Measurements from ENCODE around the gene CD82. TPM values are rescaled to one million over a fixed set of nuclear protein-coding genes. Genes with fewer than 3 reads are reported as not detected.

Gene CD82
- total and polyA plus RNA-seq, 12 donors = 18.5 to 70.4 (median 35.2) TPM

DNA sequence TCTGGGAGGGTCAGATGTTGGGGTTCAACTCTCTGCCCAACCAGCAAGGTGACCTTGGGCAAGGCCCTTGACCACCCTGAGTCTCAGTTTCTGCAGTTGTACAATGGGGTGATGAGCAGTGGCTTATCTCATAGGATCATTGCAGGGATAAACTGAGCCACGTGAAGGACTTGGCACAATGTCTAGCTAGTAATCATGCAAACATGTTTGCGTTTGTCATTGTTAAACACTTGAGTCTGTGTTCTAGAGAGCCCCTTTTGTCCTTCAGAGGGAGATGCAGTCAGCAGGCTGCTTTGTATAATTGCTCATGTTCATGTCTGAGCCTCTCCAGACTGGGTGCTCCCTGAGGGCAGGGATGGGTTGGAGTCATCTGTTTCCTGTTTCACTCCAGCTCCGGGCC lies 15.8 kb downstream of the CD82 start:
- DNase-seq (no peak), ATAC-seq (no peak)
- Histone ChIP-seq H3K27ac (peak overlapping the region in 5 of 10 donors; percentile 48 to 73 (median 58)), H3K4me3 (no peak overlapping the region), H3K4me1 (peaks cover 5 to 81% (median 55%) of the 10 kb centered on the region in 9 donors), H3K9me3 (peaks cover 0 to 9% (median 0%) of the 10 kb centered on the region in 11 donors), H3K36me3 (peaks cover 0 to 3% (median 0%) of the 10 kb centered on the region in 9 donors), H3K27me3 (no peaks in the 10 kb centered on the region)
- intact Hi-C loops (cut with DNase I) = no loop called here
- WGBS, 2 donors = 76 to 84% methylated on average over 3 of the region's 3 CpGs
- TF ChIP-seq CTCF (IDR thresholded peaks at IDR 0.05) = no peak

- ATAC-seq = peak in 4 of 8 donors; percentile 8 to 42 (median 34)
- Histone ChIP-seq H3K36me3 (peaks cover 0 to 11% (median 0%) of the 10 kb centered on the region in 9 donors), H3K27me3 (no peaks in the 10 kb centered on the region), H3K9me3 (peaks cover 0 to 9% (median 0%) of the 10 kb centered on the region in 11 donors), H3K27ac (peak overlapping the region in 8 of 10 donors; percentile 9 to 73 (median 48)), H3K4me1 (peaks cover 5 to 79% (median 54%) of the 10 kb centered on the region in 9 donors), H3K4me3 (no peak overlapping the region)
- TF ChIP-seq CTCF (IDR thresholded peaks at IDR 0.05) = no peak
- intact Hi-C loops (cut with DNase I) = no loop called here
- DNase-seq = no peak
- WGBS, 2 donors = 68 to 72% methylated on average over 3 of the region's 3 CpGs
These were observed 17.3 kb downstream of the CD82 start for GRCh38 chr11:44582641-44583352.

DNA sequence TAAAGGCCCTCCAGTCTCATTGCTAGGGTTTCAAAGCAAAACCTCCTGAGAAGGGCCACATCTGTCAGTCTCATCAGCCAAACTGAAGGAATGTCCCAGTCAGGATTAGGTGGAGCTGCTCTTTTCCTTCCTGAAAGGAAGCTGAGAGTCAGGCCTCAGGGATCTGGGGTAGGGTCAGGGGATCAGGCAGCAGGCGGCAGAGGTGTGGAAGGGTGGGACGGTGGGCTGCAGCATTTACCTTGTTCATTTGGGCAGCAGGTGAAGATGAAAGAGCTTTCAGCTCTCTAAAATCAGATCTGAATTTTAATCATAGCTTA lies 17.8 kb downstream of the CD82 start:
- Histone ChIP-seq H3K36me3 (peaks cover 0 to 15% (median 0%) of the 10 kb centered on the region in 9 donors), H3K4me3 (no peak overlapping the region), H3K9me3 (peaks cover 0 to 9% (median 0%) of the 10 kb centered on the region in 11 donors), H3K27me3 (no peaks in the 10 kb centered on the region), H3K4me1 (peaks cover 5 to 74% (median 50%) of the 10 kb centered on the region in 9 donors), H3K27ac (peak overlapping the region in 7 of 10 donors; percentile 28 to 73 (median 49))
- peak in 4 of 8 donors; percentile 42 to 63 (median 49) for ATAC-seq
- TF ChIP-seq CTCF (IDR thresholded peaks at IDR 0.05) = no peak
- no peak for DNase-seq
- intact Hi-C loops (cut with DNase I) = no loop called here
- 78 to 80% methylated on average over 2 of the region's 2 CpGs for WGBS, 2 donors

- Histone ChIP-seq H3K36me3 (peaks cover 0 to 29% (median 0%) of the 10 kb centered on the region in 9 donors), H3K27me3 (no peaks in the 10 kb centered on the region), H3K9me3 (peaks cover 0 to 9% (median 0%) of the 10 kb centered on the region in 11 donors), H3K4me3 (no peak overlapping the region), H3K4me1 (peaks cover 0 to 54% (median 30%) of the 10 kb centered on the region in 9 donors), H3K27ac (peak overlapping the region in 2 of 10 donors; percentile 45 to 67)
- no peak for TF ChIP-seq CTCF (IDR thresholded peaks at IDR 0.05)
- WGBS, 2 donors = 44 to 52% methylated on average over 5 of the region's 5 CpGs
- intact Hi-C loops (cut with DNase I) = no loop called here
- ATAC-seq (peak in 5 of 8 donors; percentile 28 to 66 (median 63)), DNase-seq (no peak)
These were observed 20.0 kb downstream of the CD82 start for GRCh38 chr11:44585421-44585820.

Data from heart right ventricle (tissue), 16 donors.